ENCODE data around the gene KIAA2012. TPM values are rescaled to one million over a fixed set of nuclear protein-coding genes. Genes with fewer than 3 reads are reported as not detected.

The KIAA2012 gene
- total and polyA plus RNA-seq, 2 of the 8 experiments (the other 6 are each of a cell fraction or from before 2014, with no cell fraction given), result not detected

DNA sequence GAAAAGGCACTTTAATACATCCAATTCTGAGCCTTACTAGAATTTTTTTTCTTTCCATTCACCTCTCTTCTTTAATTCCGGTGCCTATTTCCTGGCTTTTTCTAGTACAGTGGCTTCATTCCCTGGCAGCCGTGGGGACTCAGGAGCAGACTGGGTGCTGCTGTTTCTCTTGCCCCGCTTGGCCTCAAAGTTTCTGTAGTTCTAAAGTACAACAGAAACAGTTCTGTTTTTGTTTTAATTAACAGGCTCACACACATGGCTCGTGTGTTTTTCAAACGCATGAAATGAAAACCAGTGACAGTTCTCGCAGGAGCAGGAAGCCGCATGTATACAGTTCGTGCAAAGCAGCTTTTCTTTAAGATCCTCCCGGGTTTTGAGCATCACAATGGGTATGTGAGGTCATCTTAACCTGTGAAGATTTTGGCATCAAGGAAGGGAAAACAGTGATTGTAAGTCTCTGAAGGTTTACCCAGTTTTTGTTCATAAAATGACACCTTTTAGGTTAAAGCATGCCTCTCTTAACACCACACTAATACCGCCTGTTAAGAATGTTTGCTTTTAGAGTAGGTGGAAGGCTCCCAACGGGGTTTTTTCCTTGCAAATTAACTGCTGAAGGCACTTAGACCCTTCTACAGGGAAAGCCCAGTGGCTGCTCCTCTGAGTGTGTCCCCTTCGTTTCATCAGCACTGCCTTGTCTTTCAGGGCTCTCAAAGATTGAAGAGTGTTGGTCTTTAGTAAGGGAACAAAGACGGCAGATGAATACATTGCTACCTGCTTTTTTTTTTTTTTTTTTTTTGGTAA is 33.6 kb upstream of the KIAA2012 start:
- no peak overlapping the region for H2BK5ac ChIP-seq (ENCODE audit: low read depth, low read length)
- H2BK12ac ChIP-seq (ENCODE audit: low read depth, low read length), result no peak overlapping the region
- H3K79me1 ChIP-seq (ENCODE audit: low read depth, low read length), result no peaks in the 10 kb centered on the region
- no peak overlapping the region for H3K14ac ChIP-seq (ENCODE audit: insufficient read length)
- ChIA-PET CTCF (ENCODE audit: partially characterized antibody) (interaction anchor here (0.9 to 1.2 kb wide), 3 partner anchors 9 to 140 kb away, joined by 3 read pairs; no protein-coding TSS in a partner anchor), POLR2A (ENCODE audit: partially characterized antibody) (interaction anchor here (0.7 to 1.4 kb wide), 8 partner anchors 10 to 81 kb away, joined by 3 to 6 read pairs (median 5); no protein-coding TSS in a partner anchor)
- H3K4me3 ChIP-seq (ENCODE audit: extremely low read depth in 1 of 4, insufficient read depth in 2 of 4, low read depth in 3 of 4, low read length in 4 of 4), result peak overlapping the region; percentile 32 to 96 (median 86); a peak in 6 of 8 replicates
- H4K8ac ChIP-seq (ENCODE audit: extremely low read depth, insufficient read depth, low read length), result no peak overlapping the region
- TF ChIP-seq CTBP2 (IDR thresholded peaks at IDR 0.05; ENCODE audit: borderline replicate concordance, insufficient read depth, insufficient read length, low read length) (no peak), TEAD4 (IDR thresholded peaks at IDR 0.05; ENCODE audit: low read depth, low read length) (no peak), POLR2AphosphoS5 (IDR thresholded peaks at IDR 0.05; ENCODE audit: low read depth, low read length) (peak; percentile 30; the same call in 1 of the 2 replicates)
- DNase-seq (ENCODE audit: low read depth in 1 of 2, low spot score in 2 of 2) (no peak), FAIRE-seq (peak; percentile 90)
- H3K9me3 ChIP-seq (ENCODE audit: insufficient read depth in 2 of 2, low read depth in 1 of 2, low read length in 1 of 2), result no peaks in the 10 kb centered on the region
- H3K27ac ChIP-seq (ENCODE audit: low read depth, low read length), result no peak overlapping the region
- no peak overlapping the region for H2AK5ac ChIP-seq (ENCODE audit: low read depth, low read length)
- H2AFZ ChIP-seq (ENCODE audit: low read length), result no peak overlapping the region
- no peak overlapping the region for H4K5ac ChIP-seq (ENCODE audit: insufficient read length, low read depth, low read length)
- H4K91ac ChIP-seq (replicated peaks; ENCODE audit: insufficient read length, low read length), result no peak overlapping the region
- no peak overlapping the region for H3K4ac ChIP-seq (replicated peaks; ENCODE audit: insufficient read length, low read depth, low read length)
- no peak overlapping the region for H2BK15ac ChIP-seq (ENCODE audit: low read length)
- no peak overlapping the region for H3K23ac ChIP-seq (ENCODE audit: insufficient read length)
- H3K56ac ChIP-seq (replicated peaks; ENCODE audit: insufficient read length, low read depth, low read length), result no peak overlapping the region
- H3K79me2 ChIP-seq (ENCODE audit: control insufficient read depth in 1 of 2, insufficient read depth in 2 of 2, low read length in 2 of 2), result peaks cover 26 to 47% of the 10 kb centered on the region in 2 experiments
- H3K23me2 ChIP-seq (ENCODE audit: low read depth, low read length), result peaks cover 3% of the 10 kb centered on the region; the same call in 1 of the 2 replicates
- no peaks in the 10 kb centered on the region for H3K27me3 ChIP-seq (replicated peaks in 1 of 4; ENCODE audit: control insufficient read depth in 3 of 4, extremely low read depth in 1 of 4, insufficient read depth in 3 of 4, low read length in 3 of 4)
- no peak overlapping the region; the same call in 1 of the 2 replicates for H3K18ac ChIP-seq (ENCODE audit: extremely low read depth, low read length)
- peaks cover 9 to 45% (median 18%) of the 10 kb centered on the region in 4 experiments for H3K36me3 ChIP-seq (ENCODE audit: control insufficient read depth in 2 of 4, insufficient read depth in 4 of 4, low read length in 3 of 4)
- H4K20me1 ChIP-seq (replicated peaks in 1 of 2; ENCODE audit: control insufficient read depth in 1 of 2, insufficient read depth in 2 of 2, low read length in 2 of 2), result peaks cover 30 to 33% of the 10 kb centered on the region in 2 experiments
- H3K4me1 ChIP-seq (replicated peaks in 1 of 4; ENCODE audit: control insufficient read depth in 3 of 4, insufficient read depth in 4 of 4, low read length in 3 of 4), result peaks cover 0 to 10% (median 6%) of the 10 kb centered on the region in 4 experiments; a peak in 6 of 7 replicates
- 0 out of 7 replicates have a peak overlapping the region, but pooled peaks of 1 of the 4 experiments have one; percentile 8 for H3K9ac ChIP-seq (replicated peaks in 1 of 4; ENCODE audit: extremely low read depth in 1 of 4, low read depth in 3 of 4, low read length in 3 of 4)
- no peak overlapping the region for H2BK120ac ChIP-seq (replicated peaks; ENCODE audit: low read depth, low read length)
- H2BK20ac ChIP-seq (ENCODE audit: low read length), result no peak overlapping the region
- peak overlapping the region; percentile 61 to 82 for H3K4me2 ChIP-seq (ENCODE audit: insufficient read depth in 1 of 2, low read depth in 2 of 2, low read length in 2 of 2)
- 25% methylated on average over 13 of the region's 13 CpGs; no CpG with 5 or more reads in 1 of the 2 experiments for WGBS, 2 experiments (ENCODE audit: extremely low coverage in 1 of 2, insufficient coverage in 1 of 2, insufficient read length in 1 of 2, insufficient replicate concordance in 2 of 2, low coverage in 1 of 2, low lambda C conversion rate in 2 of 2, missing lambda C conversion rate in 1 of 2)

Measured in H1 (cell line).